ENCODE results near the gene C2orf69.

- TF ChIP-seq EZH2 (IDR thresholded peaks at IDR 0.05; ENCODE audit: low read depth, unreplicated experiment) (no peak), CTCF (conservative IDR thresholded peaks at IDR 0.05; ENCODE audit: low read depth in 2 of 2) (no peak), ZNF114 (CRISPR knock-in tag; IDR thresholded peaks at IDR 0.05) (no peak), POLR2AphosphoS5 (IDR thresholded peaks at IDR 0.05; ENCODE audit: low read depth) (no peak), REST (IDR thresholded peaks at IDR 0.05; ENCODE audit: unreplicated experiment) (no peak), EZH2phosphoT487 (IDR thresholded peaks at IDR 0.05; ENCODE audit: unreplicated experiment) (no peak), CREB1 (CRISPR knock-in tag; IDR thresholded peaks at IDR 0.05; ENCODE audit: low read depth) (no peak), JUNB (IDR thresholded peaks at IDR 0.05; ENCODE audit: unreplicated experiment) (no peak), ZNF331 (CRISPR knock-in tag; IDR thresholded peaks at IDR 0.05; ENCODE audit: low read depth) (no peak)
Measured at GRCh38 chr2:199910338-199911051, 598 bp upstream of the C2orf69 start.

Data from GM23338 (cell line).